IPS DF 4.7 (cell line): ENCODE measurements around the gene RGSL1.

Experiments
- DNase-seq: peaks from one replicate; pipeline ENCODE4 v3.0.0-alpha.2; 2013; ENCODE audit warnings: low spot score; ENCODE audit errors: extremely low read depth

Gene RGSL1

GRCh38 chr1:182533896-182534295 lies 84.0 kb downstream of the RGSL1 start:
- no peak for DNase-seq

DNA sequence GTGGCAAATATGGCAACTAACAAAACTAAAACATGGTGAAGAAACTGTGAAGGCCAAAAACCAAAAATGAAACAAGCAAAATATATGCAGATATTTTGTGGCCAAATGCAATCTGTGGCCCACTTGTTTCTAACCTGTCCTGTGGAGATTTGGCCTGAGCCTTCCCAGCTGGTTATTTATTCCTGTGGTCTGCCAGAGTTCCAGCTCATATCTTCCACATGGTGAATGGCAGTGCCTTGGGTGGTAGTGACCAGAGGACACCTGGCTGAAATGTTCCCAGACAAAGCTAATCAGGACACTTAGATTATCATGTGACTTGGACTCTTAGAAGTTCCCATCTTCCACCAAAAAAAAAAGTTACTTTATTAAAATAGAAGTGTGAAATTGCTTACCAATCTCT lies 99.4 kb downstream of the RGSL1 start:
- DNase-seq = no peak

DNA sequence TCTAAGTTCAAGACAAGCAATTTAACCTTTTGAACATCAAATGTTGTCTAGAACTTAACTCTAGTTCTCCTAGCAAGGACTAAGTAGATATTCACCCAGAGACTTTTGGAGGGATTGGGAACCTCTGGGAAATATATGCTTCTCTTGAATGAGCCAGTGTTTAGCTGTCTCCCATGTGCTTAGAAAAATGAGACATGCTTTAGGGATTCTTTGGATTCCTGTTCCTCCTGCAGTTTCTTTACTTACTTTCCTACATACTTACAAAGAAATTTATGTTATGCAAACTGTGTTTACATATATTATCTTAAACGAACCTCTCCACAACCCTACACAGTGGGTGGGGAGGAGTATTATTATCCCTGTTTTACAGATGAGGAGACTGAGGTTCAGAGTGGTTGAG lies 99.9 kb downstream of the RGSL1 start:
- DNase-seq = no peak

DNA sequence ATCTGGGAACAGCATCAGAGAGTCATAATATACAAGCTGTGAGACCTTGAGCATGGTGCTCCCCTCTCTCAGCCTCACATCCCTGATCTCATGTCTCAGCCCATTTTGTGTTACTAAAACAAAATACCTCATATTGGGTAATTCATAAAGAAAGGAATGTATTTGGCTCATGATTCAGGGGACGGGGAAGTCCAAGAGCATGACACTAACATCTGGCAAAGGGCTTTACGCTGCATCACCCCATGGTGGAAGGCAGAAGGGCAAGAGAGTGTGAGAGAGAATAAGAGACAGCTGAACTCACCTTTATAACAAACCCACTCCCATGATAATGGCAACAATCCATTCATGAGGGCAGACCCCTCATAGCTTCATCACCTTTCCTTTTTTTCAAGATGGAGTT lies 102.6 kb downstream of the RGSL1 start:
- no peak for DNase-seq

DNA sequence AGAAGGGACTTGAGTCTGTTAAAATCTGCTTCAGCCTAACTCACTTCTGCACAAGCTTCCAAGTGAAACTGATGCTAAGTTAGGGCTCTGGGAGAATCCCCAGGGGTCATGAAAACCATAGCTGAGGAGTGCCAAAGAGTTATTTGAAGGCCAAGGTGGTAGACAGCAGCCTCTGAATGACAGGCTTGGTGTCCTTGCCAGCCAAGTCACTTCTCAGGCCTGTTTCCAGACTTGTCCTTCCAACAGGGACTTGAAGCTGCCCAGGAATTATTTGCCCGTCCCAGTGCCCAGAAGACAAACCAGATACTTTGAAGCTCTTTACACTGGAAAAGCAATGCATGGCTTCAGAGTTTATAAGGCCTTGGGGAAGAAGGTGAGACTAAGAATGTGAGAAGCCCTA lies 105.5 kb downstream of the RGSL1 start:
- DNase-seq = no peak

DNA sequence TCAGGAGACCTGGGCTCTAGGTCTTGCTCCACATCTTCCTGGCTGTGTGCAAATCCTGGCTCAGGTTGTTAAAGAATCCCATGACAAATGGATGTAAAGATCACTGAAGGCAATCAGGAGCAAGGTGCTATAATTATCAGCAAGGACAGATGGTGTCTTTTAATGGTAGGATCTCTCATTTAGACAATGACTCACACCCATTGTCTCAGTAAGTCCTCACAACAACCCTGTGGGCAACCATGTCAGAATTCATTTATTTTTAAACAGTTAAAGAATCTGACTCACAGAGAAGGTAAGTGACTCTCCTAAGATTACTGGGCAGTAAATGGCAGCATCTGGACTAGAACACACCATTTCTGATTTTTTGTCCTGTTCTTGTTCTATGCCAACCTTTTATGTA lies 106.3 kb downstream of the RGSL1 start:
- DNase-seq = no peak

DNA sequence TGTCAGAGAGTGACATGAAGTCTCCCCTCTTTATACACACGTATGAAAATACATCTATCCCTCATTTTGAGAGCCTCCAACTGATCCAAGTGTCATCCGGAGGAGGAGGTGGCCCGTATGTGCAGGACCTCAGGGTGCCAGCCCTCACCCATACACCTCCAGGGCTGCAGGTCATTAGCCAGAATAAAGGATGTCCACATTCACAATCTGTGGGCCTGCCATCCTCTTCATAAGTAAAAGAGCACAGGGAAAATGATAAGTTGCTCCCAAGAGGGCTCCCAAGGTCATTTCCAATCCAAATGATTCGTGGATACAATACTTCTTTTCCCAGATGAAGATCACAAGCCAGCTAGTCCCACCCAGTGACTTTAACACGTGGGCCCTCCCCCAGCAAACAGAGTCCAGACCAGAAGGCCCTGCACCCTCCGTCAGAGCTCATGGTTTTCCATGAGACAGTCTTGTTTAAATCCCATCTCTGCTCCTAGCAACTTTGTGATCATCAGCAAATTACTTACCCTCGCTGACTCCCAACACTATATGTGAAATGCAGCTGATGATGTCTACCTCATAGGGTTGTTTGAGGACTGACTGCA lies 110.5 kb downstream of the RGSL1 start:
- DNase-seq = no peak

DNA sequence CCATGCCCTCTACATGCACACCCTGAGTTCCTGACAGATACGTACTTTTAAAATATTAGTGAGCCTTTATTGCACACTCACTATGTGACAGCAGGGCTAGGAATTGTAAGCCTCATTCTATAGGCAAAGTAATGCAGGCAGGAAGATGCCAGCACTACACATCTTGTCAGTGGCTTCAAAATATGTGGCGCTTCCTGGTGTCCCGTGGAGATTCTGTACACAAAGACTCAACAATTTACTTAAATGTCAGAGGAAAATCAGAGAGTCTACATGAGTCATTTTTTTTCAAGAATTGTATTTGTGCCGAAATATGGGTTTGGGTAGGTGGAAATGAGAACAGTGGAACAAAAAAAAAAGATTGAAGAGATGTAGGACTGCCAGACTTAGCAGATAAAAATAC lies 111.5 kb downstream of the RGSL1 start:
- DNase-seq = no peak

DNA sequence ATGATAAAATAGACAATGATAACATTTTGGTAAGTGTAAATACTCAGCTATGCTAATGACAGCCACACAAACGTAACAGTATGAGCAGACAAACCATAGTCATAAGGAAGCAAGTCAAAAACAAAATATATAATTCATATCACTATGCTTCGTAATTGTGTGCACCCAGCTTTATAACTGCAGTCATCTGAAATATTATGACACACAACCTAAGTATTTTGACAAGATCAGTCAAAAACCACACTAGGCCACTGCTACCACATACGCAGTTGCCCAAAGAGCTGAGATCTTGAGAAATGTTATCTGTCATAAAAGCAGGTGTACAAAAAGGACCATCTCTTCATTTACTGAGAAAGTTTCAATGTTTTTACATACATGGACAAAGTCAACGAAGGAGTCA lies 113.1 kb downstream of the RGSL1 start:
- DNase-seq = no peak

- no peak for DNase-seq
Observed at GRCh38 chr1:182564406-182565004, 114.6 kb downstream of the RGSL1 start.

GRCh38 chr1:182565537-182565936 lies 115.6 kb downstream of the RGSL1 start:
- no peak for DNase-seq

- DNase-seq = no peak
Observed at GRCh38 chr1:182567629-182568028, 117.7 kb downstream of the RGSL1 start.

DNA sequence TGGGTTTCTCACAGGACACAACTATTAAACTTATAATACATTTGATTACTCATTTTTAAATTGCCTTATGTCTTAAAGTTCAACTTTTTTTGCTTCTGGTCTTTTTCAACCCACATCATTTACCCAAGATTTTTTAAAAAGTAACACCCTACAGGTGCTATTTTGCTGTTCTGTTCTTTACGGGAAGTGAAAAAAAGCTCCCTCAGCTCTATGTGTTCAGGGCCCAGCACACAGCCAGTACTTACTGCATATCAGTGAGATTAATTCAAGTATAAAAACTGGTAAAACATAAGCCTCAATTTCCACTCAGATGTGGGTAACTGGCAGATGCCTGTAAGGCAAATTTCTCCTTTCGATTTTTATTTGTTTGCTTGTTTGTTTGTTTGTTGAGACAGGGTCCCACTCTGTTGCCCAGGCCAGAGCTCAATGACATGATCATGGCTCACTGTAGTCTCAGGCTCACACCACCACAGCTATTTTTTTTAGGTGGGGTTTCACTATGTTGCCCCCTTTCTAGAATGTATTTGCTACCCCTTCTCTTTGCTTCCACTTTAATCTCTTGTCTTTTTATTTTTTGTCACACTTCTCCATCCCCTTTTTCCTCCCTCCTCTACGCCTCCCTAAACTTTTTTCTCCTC lies 118.8 kb downstream of the RGSL1 start:
- no peak for DNase-seq

DNA sequence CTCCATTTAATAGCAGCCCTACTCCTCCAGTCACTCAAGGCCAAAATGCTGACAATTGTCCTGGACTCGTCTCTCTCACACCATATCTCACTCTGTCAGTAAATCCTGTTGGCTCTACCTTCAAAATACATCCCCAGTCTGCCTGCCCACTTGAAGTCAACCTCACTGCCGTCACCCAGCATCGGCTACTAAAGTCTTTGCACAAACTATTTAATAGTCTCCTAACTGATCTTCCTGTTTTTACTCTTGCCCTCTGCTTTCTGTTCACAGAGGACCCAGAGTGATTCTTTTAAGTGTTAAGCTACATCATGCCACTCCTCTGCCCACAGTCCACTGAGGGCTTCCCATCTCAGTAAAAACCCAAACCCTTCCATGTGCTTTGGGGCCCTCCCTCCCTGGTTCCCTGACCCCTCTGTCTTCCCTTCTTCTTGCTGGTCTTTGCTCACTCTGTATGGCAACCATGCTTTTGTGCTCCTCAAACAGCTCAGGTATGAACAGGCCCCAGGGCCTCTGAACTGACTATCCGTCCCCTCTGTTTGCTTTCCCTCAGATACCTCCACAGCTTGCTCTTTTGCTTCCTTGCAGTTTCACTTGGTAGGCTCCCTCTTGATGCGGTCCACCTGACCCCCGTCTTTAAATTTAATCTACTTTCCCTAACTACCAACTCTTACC lies 120.1 kb downstream of the RGSL1 start:
- no peak for DNase-seq

DNA sequence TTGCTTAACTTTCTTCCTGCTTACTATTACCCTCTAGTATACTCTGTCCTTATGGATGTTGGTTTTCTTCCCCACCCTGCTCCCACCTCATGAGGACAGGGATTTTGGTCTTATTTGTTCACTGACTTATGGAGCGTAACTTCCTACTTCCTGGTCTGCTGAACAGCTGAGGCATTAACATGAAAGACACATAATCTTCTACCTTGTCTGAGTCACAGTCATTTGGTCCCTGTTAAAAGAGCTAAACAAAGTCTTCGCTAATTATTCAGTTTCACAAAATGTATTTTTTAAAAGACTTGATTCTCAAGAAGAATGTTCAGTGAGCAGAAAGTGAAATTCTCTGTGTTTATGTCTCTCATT lies 120.6 kb downstream of the RGSL1 start:
- no peak for DNase-seq

- DNase-seq = no peak
Observed at GRCh38 chr1:182574156-182574555, 124.2 kb downstream of the RGSL1 start.

DNA sequence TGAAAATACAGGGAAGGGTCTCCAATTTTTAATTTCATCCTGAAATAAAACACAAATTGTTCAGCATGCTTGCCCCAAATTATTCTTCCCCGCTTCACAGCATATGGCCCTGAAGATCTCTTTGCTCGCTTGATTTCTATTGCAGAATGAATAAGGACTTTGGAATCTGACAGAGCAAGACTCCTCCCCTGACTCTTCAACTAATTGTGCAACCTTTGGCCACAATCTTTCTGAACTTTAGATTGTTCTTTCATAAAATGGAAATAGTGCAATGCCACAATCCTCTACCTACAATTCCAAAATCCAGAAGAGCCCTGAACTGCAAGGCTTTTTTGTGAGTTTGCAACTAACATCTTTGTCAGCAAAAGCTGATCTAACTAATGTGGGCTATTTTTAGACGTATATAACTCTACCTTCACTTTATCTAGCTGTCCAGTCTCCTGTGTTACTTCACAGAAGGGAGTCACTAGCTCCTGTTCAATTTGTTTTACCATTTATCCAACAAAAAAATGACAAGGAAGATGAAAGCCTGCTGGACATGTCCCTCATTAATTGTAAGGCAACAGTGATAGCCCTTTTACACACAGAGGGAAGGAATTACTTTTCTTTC lies 125.7 kb downstream of the RGSL1 start:
- DNase-seq = no peak

GRCh38 chr1:182580736-182581135 lies 130.8 kb downstream of the RGSL1 start:
- no peak for DNase-seq

- DNase-seq = no peak
Observed at GRCh38 chr1:182584746-182585145, 134.8 kb downstream of the RGSL1 start.

DNA sequence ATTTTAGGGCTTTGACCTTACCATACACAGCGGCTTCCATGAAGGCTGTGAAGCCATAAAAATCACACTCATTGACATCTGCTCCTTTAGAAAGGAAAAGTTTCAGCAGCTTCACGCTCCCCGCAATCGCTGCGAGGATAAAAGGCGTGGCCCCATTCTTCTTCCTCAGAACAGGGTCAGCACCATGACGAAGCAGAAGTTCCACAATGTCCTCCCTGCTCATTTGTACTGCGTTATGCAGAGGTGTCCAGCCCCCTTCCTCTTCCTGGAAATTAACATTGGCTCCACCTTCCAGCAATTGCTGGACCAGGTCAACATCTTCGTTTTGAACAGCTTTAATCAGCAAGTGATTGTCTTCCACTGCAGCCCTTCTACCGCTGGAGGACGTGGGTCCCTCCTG lies 136.4 kb downstream of the RGSL1 start:
- DNase-seq = no peak

- DNase-seq = no peak
Observed at GRCh38 chr1:182587093-182587492, 137.1 kb downstream of the RGSL1 start.
